Measurements from ENCODE around the gene CALHM6.

Gene CALHM6

DNA sequence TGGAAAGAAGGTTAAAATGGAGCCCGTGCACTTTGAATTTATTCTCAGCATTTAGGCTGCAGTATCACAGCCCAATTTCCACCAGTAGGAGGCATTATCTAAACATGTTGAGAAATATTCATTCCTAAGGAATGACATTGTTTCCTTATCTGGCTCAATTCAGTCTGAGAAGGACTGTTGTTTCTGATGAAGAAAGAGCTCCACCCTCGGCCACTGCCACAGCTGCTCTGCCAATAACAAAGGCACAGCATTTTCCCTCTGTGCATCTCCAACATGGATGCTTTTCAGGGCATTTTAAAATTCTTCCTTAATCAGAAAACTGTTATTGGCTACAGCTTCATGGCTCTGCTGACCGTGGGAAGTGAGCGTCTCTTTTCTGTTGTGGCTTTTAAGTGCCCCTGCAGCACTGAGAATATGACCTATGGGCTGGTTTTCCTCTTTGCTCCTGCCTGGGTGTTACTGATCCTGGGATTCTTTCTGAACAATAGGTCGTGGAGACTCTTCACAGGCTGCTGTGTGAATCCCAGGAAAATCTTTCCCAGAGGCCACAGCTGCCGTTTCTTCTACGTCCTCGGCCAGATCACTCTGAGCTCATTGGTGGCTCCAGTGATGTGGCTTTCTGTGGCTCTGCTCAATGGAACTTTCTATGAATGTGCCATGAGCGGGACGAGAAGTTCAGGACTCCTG is 50.4 kb downstream of the CALHM6 start, which contains the start of gene CALHM5:
Gene CALHM5 (plus strand): TSS at position 216 of the 687 bp plus-strand sequence. CDS start 58 bp downstream, at position 274.
- Mint-ChIP-seq H3K27me3 (peaks cover 11% of the 10 kb centered on the region), H3K36me3 (no peaks in the 10 kb centered on the region), H3K27ac (no peak within 1 kb of the TSS), H3K4me1 (no peaks in the 10 kb centered on the region), H3K9me3 (no peaks in the 10 kb centered on the region), H3K4me3 (no peak within 1 kb of the TSS)
- no peak for DNase-seq
- CTCF ChIA-PET: interaction anchor here (0.9 to 1.0 kb wide), 2 partner anchors 12 to 22 kb away, joined by 3 to 4 read pairs; no protein-coding TSS in a partner anchor

DNA sequence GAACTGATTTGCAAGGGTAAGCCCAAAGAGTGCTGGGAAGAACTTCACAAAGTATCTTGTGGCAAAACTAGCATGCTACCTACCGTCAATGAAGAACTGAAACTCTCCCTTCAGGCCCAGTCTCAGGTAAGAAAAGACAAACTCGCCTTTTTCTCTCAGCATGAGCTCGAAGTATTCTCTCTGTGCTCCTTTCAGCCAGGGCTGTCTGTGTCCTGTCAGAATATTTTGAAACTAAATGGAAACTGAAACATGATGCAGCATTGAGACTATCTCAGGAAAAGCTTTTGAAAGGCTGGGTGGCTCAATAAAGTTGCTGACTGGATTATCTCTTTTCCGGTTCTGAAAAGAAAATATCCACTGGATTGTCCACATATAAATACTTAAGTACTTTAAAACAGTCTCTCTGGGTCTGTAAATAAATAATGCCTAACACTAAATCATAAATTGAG is 51.0 kb downstream of the CALHM6 start:
- Mint-ChIP-seq H3K9me3 (no peaks in the 10 kb centered on the region), H3K36me3 (no peaks in the 10 kb centered on the region), H3K27ac (no peak overlapping the region), H3K27me3 (peaks cover 11% of the 10 kb centered on the region), H3K4me3 (no peak overlapping the region), H3K4me1 (no peaks in the 10 kb centered on the region)
- CTCF ChIA-PET: interaction anchor here (0.9 to 1.0 kb wide), 3 partner anchors 12 to 67 kb away, joined by 3 to 4 read pairs (median 3); no protein-coding TSS in a partner anchor
- DNase-seq: no peak

DNA sequence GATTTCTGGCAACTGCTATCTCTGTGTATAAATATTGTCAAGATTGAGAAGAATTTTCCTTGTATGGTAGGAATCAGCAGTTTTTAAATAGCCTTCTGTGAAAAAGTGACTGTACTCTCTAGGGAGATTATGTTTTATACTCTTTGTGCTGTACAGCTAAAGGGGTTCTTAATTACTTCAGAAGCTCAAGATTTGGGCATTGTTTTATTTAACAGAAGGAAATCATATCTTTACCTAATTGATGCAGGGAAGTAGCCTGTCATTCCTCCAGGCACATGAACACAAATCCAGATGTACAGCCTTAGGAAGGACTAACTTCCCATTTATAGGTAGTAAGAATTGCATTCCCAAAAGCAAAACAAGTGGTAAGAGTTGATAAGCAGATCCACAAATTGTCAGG is 51.6 kb downstream of the CALHM6 start:
- Mint-ChIP-seq H3K9me3 (no peaks in the 10 kb centered on the region), H3K27me3 (peaks cover 11% of the 10 kb centered on the region), H3K27ac (no peak overlapping the region), H3K36me3 (no peaks in the 10 kb centered on the region), H3K4me3 (no peak overlapping the region), H3K4me1 (no peaks in the 10 kb centered on the region)
- DNase-seq: no peak
- CTCF ChIA-PET: interaction anchor here (0.9 kb wide), 2 partner anchors 11 to 68 kb away, joined by 3 read pairs; no protein-coding TSS in a partner anchor

All from activated naive CD4-positive, alpha-beta T cell treated with anti-CD3 and anti-CD28 coated beads, Interleukin-2, amount 10 ng/mL, durations not matched to agents 7 days and 5 days (primary cell).